ENCODE results near the gene GGA1.

- TF ChIP-seq CTCF (IDR thresholded peaks at IDR 0.05) (no peak), POLR2A (IDR thresholded peaks at IDR 0.05) (no peak)
Measured at GRCh38 chr22:37669586-37669985, 61.0 kb downstream of the GGA1 start.

Measured in thyroid gland (tissue), 4 donors.